Neural cell (in vitro differentiated cells): Measurements from ENCODE around the gene STH. TPM values are rescaled to one million over a fixed set of nuclear protein-coding genes. Genes with fewer than 3 reads are reported as not detected.

Source experiments
- H2AFZ ChIP-seq: fragments of 200-600, 300-800 bp; sonication (generic), shearing (Covaris generic); 2 replicates; pipeline ENCODE4 v1.6.0; 2014; ENCODE audit warnings: low read depth, mild to moderate bottlenecking, antibody characterized with exemption, low read length, moderate library complexity
- H3F3A ChIP-seq: fragments of 200-600 bp; shearing (Covaris generic); 2 replicates; pipeline ENCODE4 v1.6.1; 2016; ENCODE audit warnings: mild to moderate bottlenecking, moderate library complexity, mixed read lengths, antibody characterized with exemption, low read length; ENCODE audit not compliant: insufficient read depth, poor library complexity, severe bottlenecking
- H3K27ac ChIP-seq: fragments of 200-600, 300-800 bp; sonication (generic), shearing (Covaris generic); 2 replicates; pipeline ENCODE4 v1.5.1; 2014; ENCODE audit warnings: mild to moderate bottlenecking, low read length, moderate library complexity
- H3K27me3 ChIP-seq: fragments of 300-800, 200-600 bp; sonication (generic), shearing (Covaris generic); 2 replicates; pipeline ENCODE4 v1.6.0; 2014; ENCODE audit warnings: mild to moderate bottlenecking, low read depth, low read length, moderate library complexity; ENCODE audit not compliant: insufficient read depth
- H3K36me3 ChIP-seq: fragments of 300-800, 200-600 bp; sonication (generic), shearing (Covaris generic); 2 replicates; pipeline ENCODE4 v1.5.1; 2014; ENCODE audit warnings: mild to moderate bottlenecking, antibody characterized with exemption, low read length, moderate library complexity; ENCODE audit not compliant: insufficient read depth
- H3K4me2 ChIP-seq: fragments of 300-800, 200-600 bp; sonication (generic), shearing (Covaris generic); 2 replicates; pipeline ENCODE4 v1.6.0; 2014; ENCODE audit warnings: mild to moderate bottlenecking, low read length
- H3K4me3 ChIP-seq: fragments of 300-800, 200-600 bp; sonication (generic), shearing (Covaris generic); 2 replicates; pipeline ENCODE4 v1.5.1; 2014; ENCODE audit warnings: mild to moderate bottlenecking, low read length, moderate library complexity
- H3K79me2 ChIP-seq: fragments of 200-600 bp; shearing (Covaris generic); replicated peaks from 2 replicates; pipeline ENCODE4 v1.6.0; 2014; ENCODE audit warnings: mild to moderate bottlenecking, low read length, moderate library complexity; ENCODE audit not compliant: insufficient read depth
- H3K9ac ChIP-seq: fragments of 300-800, 200-600 bp; sonication (generic), shearing (Covaris generic); 2 replicates; pipeline ENCODE4 v1.6.1; 2016; ENCODE audit warnings: mild to moderate bottlenecking, low read length, mixed read lengths
- H3K9me2 ChIP-seq: fragments of 200-600 bp; shearing (Covaris generic); 2 replicates; pipeline ENCODE4 v1.6.1; 2016; ENCODE audit warnings: mild to moderate bottlenecking, low read length, mixed read lengths; ENCODE audit not compliant: insufficient read depth
- H3K9me3 ChIP-seq: fragments of 200-600, 300-800 bp; sonication (generic), shearing (Covaris generic); 2 replicates; pipeline ENCODE4 v1.6.1; 2016; ENCODE audit warnings: mild to moderate bottlenecking, mixed run types, low read length, moderate library complexity, mixed read lengths
- H4K20me1 ChIP-seq: fragments of 200-600 bp; shearing (Covaris generic); 2 replicates; pipeline ENCODE4 v1.6.1; 2016; ENCODE audit warnings: mild to moderate bottlenecking, mixed run types; ENCODE audit not compliant: insufficient read depth
- CTCF ChIP-seq: fragments of 450-650 bp; IDR thresholded peaks from 2 replicates; pipeline ENCODE4 v1.5.1; 2014; ENCODE audit warnings: antibody characterized with exemption, mild to moderate bottlenecking, moderate library complexity; ENCODE audit not compliant: poor library complexity, severe bottlenecking
- EP300 ChIP-seq: fragments of 450-650 bp; conservative IDR thresholded peaks from 2 replicates; pipeline ENCODE4 v1.6.1; 2014; ENCODE audit warnings: antibody characterized with exemption, mild to moderate bottlenecking, moderate library complexity; ENCODE audit not compliant: poor library complexity, severe bottlenecking
- EZH2 ChIP-seq: fragments of 200-600, 300-800 bp; shearing (Covaris generic), sonication (generic); IDR thresholded peaks from 2 replicates; pipeline ENCODE4 v1.6.1; 2014; ENCODE audit warnings: antibody characterized with exemption, low read length, borderline replicate concordance, mild to moderate bottlenecking; ENCODE audit not compliant: insufficient read depth, poor library complexity, severe bottlenecking
- MXI1 ChIP-seq: fragments of 450-650 bp; conservative IDR thresholded peaks from 2 replicates; pipeline ENCODE4 v1.6.1; 2014; ENCODE audit warnings: antibody characterized with exemption, mild to moderate bottlenecking; ENCODE audit not compliant: poor library complexity, severe bottlenecking
- POLR2AphosphoS5 ChIP-seq: IDR thresholded peaks from 2 replicates; pipeline ENCODE4 v1.6.1; 2012
- RAD21 ChIP-seq: fragments of 450-650 bp; conservative IDR thresholded peaks from 2 replicates; pipeline ENCODE4 v1.6.1; 2014; ENCODE audit warnings: antibody characterized with exemption, mild to moderate bottlenecking, moderate library complexity
- REST ChIP-seq: IDR thresholded peaks from 2 replicates; pipeline ENCODE4 v1.6.1; 2012; ENCODE audit warnings: borderline replicate concordance
- SMC3 ChIP-seq: fragments of 450-650 bp; conservative IDR thresholded peaks from 2 replicates; pipeline ENCODE4 v1.6.1; 2014; ENCODE audit warnings: antibody characterized with exemption, mild to moderate bottlenecking, moderate library complexity; ENCODE audit not compliant: poor library complexity
- TAF1 ChIP-seq: IDR thresholded peaks from 2 replicates; pipeline ENCODE4 v1.6.1; 2012; ENCODE audit warnings: low read depth
- polyA plus RNA-seq: library from polyadenylated mRNA; depleted of rRNA; stranded (reverse); fragments of >200 nt; gene quantifications from 2 replicates; pipeline ENCODE4 v1.2.3, GENCODE V29; 2014

The STH gene
- polyA plus RNA-seq, 1 donor from 2014 or later: not detected

GRCh38 chr17:46010597-46011186 lies 11.6 kb downstream of the STH start:
- H3K36me3 ChIP-seq: peaks cover 5% of the 10 kb centered on the region
- H3F3A ChIP-seq: no peaks in the 10 kb centered on the region
- TF ChIP-seq RAD21 (no peak), EZH2 (no peak), POLR2AphosphoS5 (no peak)
- H3K9me3 ChIP-seq: no peaks in the 10 kb centered on the region
- no peak overlapping the region for H3K4me3 ChIP-seq
- H3K79me2 ChIP-seq: no peaks in the 10 kb centered on the region
- no peak overlapping the region for H3K27ac ChIP-seq
- no peaks in the 10 kb centered on the region for H3K27me3 ChIP-seq
- no peaks in the 10 kb centered on the region for H3K9me2 ChIP-seq
- no peak overlapping the region for H2AFZ ChIP-seq
- H3K9ac ChIP-seq: no peak overlapping the region
- H3K4me2 ChIP-seq: no peak overlapping the region
- no peaks in the 10 kb centered on the region for H4K20me1 ChIP-seq

- Histone ChIP-seq H3K4me2 (no peak overlapping the region), H3K36me3 (no peaks in the 10 kb centered on the region), H3K4me3 (no peak overlapping the region), H2AFZ (no peak overlapping the region), H3K9me2 (no peaks in the 10 kb centered on the region), H3K9ac (no peak overlapping the region), H3K27ac (no peak overlapping the region), H3F3A (no peaks in the 10 kb centered on the region), H3K9me3 (no peaks in the 10 kb centered on the region), H3K27me3 (no peaks in the 10 kb centered on the region), H3K79me2 (no peaks in the 10 kb centered on the region), H4K20me1 (no peaks in the 10 kb centered on the region)
- TF ChIP-seq CTCF: no peak
- TF ChIP-seq EZH2: no peak
- TF ChIP-seq TAF1: no peak
- TF ChIP-seq MXI1: no peak
- no peak for TF ChIP-seq RAD21
- TF ChIP-seq SMC3: no peak
- no peak for TF ChIP-seq EP300
- no peak for TF ChIP-seq REST
- no peak for TF ChIP-seq POLR2AphosphoS5
Measured at GRCh38 chr17:46011711-46012505, 12.9 kb downstream of the STH start.
